Lower leg skin (tissue), 3 donors: Measurements from ENCODE around the gene FAM171A1.

Experiments
- CTCF ChIP-seq, 3 donors: fragments of 450-650 bp; IDR thresholded peaks; one replicate each; pipeline ENCODE4 v1.5.1; 2016; ENCODE audit warnings: antibody characterized with exemption in 3 of 3, mild to moderate bottlenecking in 3 of 3, moderate library complexity in 2 of 3
- POLR2A ChIP-seq, 2 donors: fragments of 450-650 bp; IDR thresholded peaks; one replicate each; pipeline ENCODE4 v1.6.1; 2016 to 2017; ENCODE audit warnings: antibody characterized with exemption in 2 of 2, mild to moderate bottlenecking in 1 of 2, moderate library complexity in 1 of 2

GRCh38 chr10:15202639-15203038 is 168.4 kb downstream of the FAM171A1 start:
- no peak for TF ChIP-seq CTCF (IDR thresholded peaks at IDR 0.05)
- TF ChIP-seq POLR2A (IDR thresholded peaks at IDR 0.05): no peak
